IMR-90 (cell line): ENCODE measurements around the gene MKNK2.

ENCODE experiments used
- RFX5 ChIP-seq: IDR thresholded peaks from 2 replicates; pipeline ENCODE4 v1.8.0; 2012; ENCODE audit warnings: low read depth, mild to moderate bottlenecking, low read length, moderate library complexity
- TF ChIP-seq, protein P1 (sequence below): conservative IDR thresholded peaks from 2 replicates; pipeline ENCODE4 v1.5.1; 2012; ENCODE audit warnings: mild to moderate bottlenecking, low read depth, low read length, improper control_type of control experiment

DNA sequence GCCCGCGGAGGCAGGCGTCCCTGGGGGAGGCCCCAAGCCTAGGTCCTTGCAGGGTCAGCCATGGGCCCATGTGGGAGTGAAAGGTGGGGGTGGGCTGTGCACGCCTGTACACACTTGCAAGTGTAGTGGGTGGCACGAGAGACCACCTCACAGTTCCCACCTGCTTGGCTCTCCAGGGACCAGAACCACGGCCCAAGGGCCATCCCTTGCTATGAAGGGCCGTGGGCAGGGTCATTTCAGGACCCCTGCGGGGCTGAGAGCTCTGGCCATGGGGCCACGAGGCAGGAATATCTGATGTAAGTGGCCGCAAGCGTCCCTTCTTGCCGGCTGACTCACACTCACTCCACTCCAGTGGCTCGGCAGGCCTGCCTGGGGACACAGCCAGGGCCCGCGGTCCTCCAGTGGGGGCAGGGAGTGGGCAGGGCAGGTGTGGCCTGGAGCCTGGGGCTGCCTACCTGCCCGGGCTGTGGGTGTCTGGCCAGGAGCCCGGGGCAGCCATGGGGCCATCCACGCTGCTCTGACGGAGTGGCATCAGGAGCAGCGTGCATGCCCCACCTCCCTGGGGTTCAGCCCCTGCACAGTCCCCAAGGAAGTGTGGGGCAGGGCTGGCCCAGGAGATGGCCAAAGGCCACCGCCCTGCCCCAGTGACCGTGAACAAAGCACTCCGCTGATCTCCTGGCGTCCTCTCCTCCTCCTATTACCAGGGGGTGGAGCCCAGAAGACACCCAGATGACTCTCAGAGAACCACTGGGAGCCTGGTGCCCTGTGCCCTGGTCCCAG is 8.6 kb upstream of the MKNK2 start:
- TF ChIP-seq, protein P1, sequence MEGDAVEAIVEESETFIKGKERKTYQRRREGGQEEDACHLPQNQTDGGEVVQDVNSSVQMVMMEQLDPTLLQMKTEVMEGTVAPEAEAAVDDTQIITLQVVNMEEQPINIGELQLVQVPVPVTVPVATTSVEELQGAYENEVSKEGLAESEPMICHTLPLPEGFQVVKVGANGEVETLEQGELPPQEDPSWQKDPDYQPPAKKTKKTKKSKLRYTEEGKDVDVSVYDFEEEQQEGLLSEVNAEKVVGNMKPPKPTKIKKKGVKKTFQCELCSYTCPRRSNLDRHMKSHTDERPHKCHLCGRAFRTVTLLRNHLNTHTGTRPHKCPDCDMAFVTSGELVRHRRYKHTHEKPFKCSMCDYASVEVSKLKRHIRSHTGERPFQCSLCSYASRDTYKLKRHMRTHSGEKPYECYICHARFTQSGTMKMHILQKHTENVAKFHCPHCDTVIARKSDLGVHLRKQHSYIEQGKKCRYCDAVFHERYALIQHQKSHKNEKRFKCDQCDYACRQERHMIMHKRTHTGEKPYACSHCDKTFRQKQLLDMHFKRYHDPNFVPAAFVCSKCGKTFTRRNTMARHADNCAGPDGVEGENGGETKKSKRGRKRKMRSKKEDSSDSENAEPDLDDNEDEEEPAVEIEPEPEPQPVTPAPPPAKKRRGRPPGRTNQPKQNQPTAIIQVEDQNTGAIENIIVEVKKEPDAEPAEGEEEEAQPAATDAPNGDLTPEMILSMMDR, result no peak
- TF ChIP-seq RFX5, result no peak
